ELR (cell line): Measurements from ENCODE around the gene ATP1A2.
"Not testable (repeated sequence)": the region's sequence is repeated elsewhere in the genome, so short reads cannot be mapped to it uniquely, and the experiment has no call there.

Source experiments
- DNase-seq: peaks from one replicate; pipeline ENCODE4 v3.0.0-alpha.2; 2015; ENCODE audit warnings: low read depth

Gene ATP1A2

GRCh38 chr1:160124705-160125478, 9.3 kb downstream of the ATP1A2 start:
- peak; percentile 89 for DNase-seq

- peak; percentile 47 for DNase-seq
Measured at GRCh38 chr1:160125746-160126145, 10.2 kb downstream of the ATP1A2 start.

GRCh38 chr1:160126342-160126741, 10.8 kb downstream of the ATP1A2 start:
- DNase-seq: not testable (repeated sequence)

- DNase-seq: no peak
Measured at GRCh38 chr1:160127381-160127780, 11.8 kb downstream of the ATP1A2 start.

- peak; percentile 46 for DNase-seq
Measured at GRCh38 chr1:160127865-160128523, 12.4 kb downstream of the ATP1A2 start.

- no peak for DNase-seq
Measured at GRCh38 chr1:160128636-160129035, 13.1 kb downstream of the ATP1A2 start.

- peak; percentile 9 for DNase-seq
Measured at GRCh38 chr1:160129046-160129445, 13.5 kb downstream of the ATP1A2 start.

GRCh38 chr1:160129558-160129957, 14.0 kb downstream of the ATP1A2 start:
- DNase-seq: no peak

- DNase-seq: no peak
Measured at GRCh38 chr1:160129966-160130365, 14.4 kb downstream of the ATP1A2 start.

GRCh38 chr1:160130486-160130885, 14.9 kb downstream of the ATP1A2 start:
- DNase-seq: no peak

GRCh38 chr1:160130939-160131338, 15.4 kb downstream of the ATP1A2 start:
- DNase-seq: no peak

- no peak for DNase-seq
Measured at GRCh38 chr1:160131803-160132565, 16.4 kb downstream of the ATP1A2 start.

- no peak for DNase-seq
Measured at GRCh38 chr1:160133990-160134770, 18.6 kb downstream of the ATP1A2 start.

GRCh38 chr1:160134791-160135572, 19.4 kb downstream of the ATP1A2 start:
- DNase-seq: no peak

GRCh38 chr1:160136121-160136925, 20.8 kb downstream of the ATP1A2 start:
- no peak for DNase-seq

GRCh38 chr1:160136926-160137200, 21.3 kb downstream of the ATP1A2 start:
- DNase-seq: no peak

- DNase-seq: no peak
Measured at GRCh38 chr1:160137216-160137862, 21.8 kb downstream of the ATP1A2 start.

- DNase-seq: no peak
Measured at GRCh38 chr1:160139840-160140239, 24.3 kb downstream of the ATP1A2 start.

- DNase-seq: no peak
Measured at GRCh38 chr1:160143695-160144094, 28.1 kb downstream of the ATP1A2 start.

- peak; percentile 4 for DNase-seq
Measured at GRCh38 chr1:160144921-160145320, 29.4 kb downstream of the ATP1A2 start.
